CD14-positive monocyte (primary cell): ENCODE results near the gene XXYLT1. TPM values are rescaled to one million over a fixed set of nuclear protein-coding genes. Genes with fewer than 3 reads are reported as not detected.
A peak's percentile ranks its signal among the peaks of the same experiment; 100 is the strongest.
"Not testable (repeated sequence)": the region's sequence is repeated elsewhere in the genome, so short reads cannot be mapped to it uniquely, and the experiment has no call there.

Experiments
- DNase-seq, 3 donors: peaks; one replicate each; pipeline ENCODE4 v3.0.0-alpha.2; 2011 to 2022
- H2AFZ ChIP-seq: 2 replicates; pipeline ENCODE4 v1.6.0; 2012; ENCODE audit warnings: mild to moderate bottlenecking, low read depth, low read length, inconsistent platforms; ENCODE audit not compliant: insufficient read depth, poor library complexity, severe bottlenecking
- H3K27ac ChIP-seq, 2 donors: 1 replicate in 1 of 2; 2 replicates in 1 of 2; pipeline ENCODE4 v1.5.1; 2012 to 2013; ENCODE audit warnings: low read length in 2 of 2, control low read depth in 1 of 2, inconsistent platforms in 1 of 2, low read depth in 1 of 2, mild to moderate bottlenecking in 1 of 2
- H3K27me3 ChIP-seq, 2 donors: one replicate each; pipeline versions ENCODE4 v1.6.0 to v1.6.1; 2011 to 2013; ENCODE audit warnings: low read length in 2 of 2; ENCODE audit not compliant: control insufficient read depth in 2 of 2, insufficient read depth in 2 of 2
- H3K36me3 ChIP-seq, 2 donors: replicated peaks in 1 of 2; 1 replicate in 1 of 2; 2 replicates in 1 of 2; pipeline versions ENCODE4 v1.5.1 to v1.6.1; 2012 to 2013; ENCODE audit warnings: low read length in 2 of 2, control low read depth in 1 of 2, inconsistent platforms in 1 of 2, mild to moderate bottlenecking in 1 of 2; ENCODE audit not compliant: insufficient read depth in 2 of 2, control insufficient read depth in 1 of 2
- H3K4me1 ChIP-seq, 2 donors: 1 replicate in 1 of 2; 2 replicates in 1 of 2; pipeline versions ENCODE4 v1.5.1 to v1.6.1; 2012 to 2013; ENCODE audit warnings: low read length in 2 of 2, control low read depth in 1 of 2, inconsistent platforms in 1 of 2, mild to moderate bottlenecking in 1 of 2, moderate library complexity in 1 of 2; ENCODE audit not compliant: insufficient read depth in 2 of 2, control insufficient read depth in 1 of 2
- H3K4me2 ChIP-seq: replicated peaks from 2 replicates; pipeline ENCODE3; 2012; ENCODE audit warnings: low read length, moderate library complexity, mild to moderate bottlenecking; ENCODE audit not compliant: poor library complexity, severe bottlenecking; ENCODE audit errors: extremely low read depth
- H3K4me3 ChIP-seq, 3 experiments: fragments of 200-600 bp in 1 of 3; sonication (generic) in 1 of 3; replicated peaks in 1 of 3; 1 replicate in 2 of 3; 2 replicates in 1 of 3; pipeline ENCODE4 v1.5.1; 2011 to 2013; ENCODE audit warnings: low read length in 3 of 3, mild to moderate bottlenecking in 3 of 3, control low read depth in 2 of 3, low read depth in 2 of 3, inconsistent platforms in 1 of 3, moderate library complexity in 1 of 3
- H3K79me2 ChIP-seq: 2 replicates; pipeline ENCODE4 v1.6.0; 2012; ENCODE audit warnings: mild to moderate bottlenecking, control low read depth, inconsistent platforms, low read length, moderate library complexity; ENCODE audit not compliant: insufficient read depth
- H3K9ac ChIP-seq: 2 replicates; pipeline ENCODE4 v1.6.0; 2017; ENCODE audit warnings: low read length, mild to moderate bottlenecking; ENCODE audit not compliant: insufficient read depth, poor library complexity, severe bottlenecking
- H3K9me3 ChIP-seq, 2 donors: replicated peaks in 1 of 2; 1 replicate in 1 of 2; 2 replicates in 1 of 2; pipeline versions ENCODE4 v1.5.1 to v1.6.1; 2012 to 2013; ENCODE audit warnings: low read length in 2 of 2, control low read depth in 1 of 2; ENCODE audit not compliant: control insufficient read depth in 1 of 2, insufficient read depth in 1 of 2
- H4K20me1 ChIP-seq: 2 replicates; pipeline ENCODE4 v1.6.0; 2012; ENCODE audit warnings: mild to moderate bottlenecking, low read length, control low read depth, moderate library complexity; ENCODE audit not compliant: insufficient read depth
- H3K27ac Mint-ChIP-seq, 7 donors: one replicate each; pipeline ENCODE4 v1.8.0; 2020; ENCODE audit warnings: mild to moderate bottlenecking in 7 of 7, mixed read lengths in 7 of 7, moderate library complexity in 6 of 7, inconsistent platforms in 2 of 7
- H3K27me3 Mint-ChIP-seq, 3 donors: one replicate each; pipeline ENCODE4 v1.8.0; 2021 to 2022; ENCODE audit warnings: low read depth in 3 of 3, mild to moderate bottlenecking in 3 of 3, mixed read lengths in 3 of 3, moderate library complexity in 3 of 3, inconsistent platforms in 1 of 3
- H3K36me3 Mint-ChIP-seq, 2 donors: one replicate each; pipeline ENCODE4 v1.8.0; 2020; ENCODE audit warnings: mixed read lengths in 2 of 2, inconsistent platforms in 1 of 2, mild to moderate bottlenecking in 1 of 2
- H3K4me1 Mint-ChIP-seq: one replicate; pipeline ENCODE4 v1.8.0; 2020; ENCODE audit warnings: mild to moderate bottlenecking, mixed read lengths
- H3K4me3 Mint-ChIP-seq, 2 donors: one replicate each; pipeline ENCODE4 v1.8.0; 2020; ENCODE audit warnings: mild to moderate bottlenecking in 2 of 2, mixed read lengths in 2 of 2, moderate library complexity in 1 of 2
- H3K9me3 Mint-ChIP-seq, 7 donors: one replicate each; pipeline ENCODE4 v1.8.0; 2020 to 2022; ENCODE audit warnings: mixed read lengths in 7 of 7, mild to moderate bottlenecking in 6 of 7, moderate library complexity in 6 of 7, inconsistent platforms in 2 of 7
- CTCF ChIP-seq: fragments of 200-600 bp; IDR thresholded peaks from one replicate; pipeline ENCODE4 v1.8.0; 2022; ENCODE audit warnings: antibody characterized with exemption, mild to moderate bottlenecking
- WGBS: methylation state at CpG from one replicate; pipeline ENCODE4 v1.1.5; 2013; ENCODE audit warnings: missing lambda C conversion rate; ENCODE audit not compliant: insufficient coverage; 5-methylcytosine and 5-hydroxymethylcytosine counted together
- intact Hi-C, 2 donors: fragments of 100-400 bp; cut with micrococcal nuclease; formaldehyde crosslinking; loops; one replicate each; pipeline versions ENCODE4 v1.15.0 to v1.15.1; 2023
- polyA plus RNA-seq, 3 donors: library from polyadenylated mRNA; depleted of rRNA in 1 of 3; unstranded in 2 of 3; stranded (reverse) in 1 of 3; fragments of 300-500 nt in 2 of 3; fragments of >200 nt in 1 of 3; fragmentation: Illumina TruSeq in 2 of 3; gene quantifications; 1 replicate in 2 of 3; 2 replicates in 1 of 3; pipeline ENCODE4 v1.2.3, GENCODE V29; 2012 to 2021

The XXYLT1 gene
- polyA plus RNA-seq, 3 donors, result 11.8 to 13.5 (median 13.2) TPM

- Mint-ChIP-seq H3K4me3 (no peak overlapping the region), H3K27ac (peak overlapping the region in 5 of 7 donors; percentile 26 to 94 (median 77)), H3K9me3 (peaks cover 0 to 9% (median 3%) of the 10 kb centered on the region in 7 donors), H3K36me3 (peaks cover 0 to 4% of the 10 kb centered on the region in 2 donors), H3K27me3 (peaks cover 4 to 9% (median 9%) of the 10 kb centered on the region in 3 donors), H3K4me1 (peaks cover 40% of the 10 kb centered on the region)
- H3K4me2 ChIP-seq, result no peak overlapping the region
- intact Hi-C loops, result no loop called here
- H3K9ac ChIP-seq, result no peak overlapping the region
- peak overlapping the region; percentile 70 for H2AFZ ChIP-seq
- H3K4me1 ChIP-seq, result peaks cover 38 to 42% of the 10 kb centered on the region in 2 donors
- no peaks in the 10 kb centered on the region for H3K79me2 ChIP-seq
- no peak overlapping the region for H3K27ac ChIP-seq
- no peaks in the 10 kb centered on the region for H4K20me1 ChIP-seq
- no peaks in the 10 kb centered on the region for H3K27me3 ChIP-seq
- H3K9me3 ChIP-seq, result no peaks in the 10 kb centered on the region
- 95% methylated on average over 4 of the region's 7 CpGs for WGBS
- no peaks in the 10 kb centered on the region for H3K36me3 ChIP-seq
- H3K4me3 ChIP-seq, result no peak overlapping the region
- no peak for TF ChIP-seq CTCF
- DNase-seq, result no peak
These were observed 231.6 kb downstream of the XXYLT1 start for GRCh38 chr3:195039180-195039843.

GRCh38 chr3:195038161-195038560 lies 232.8 kb downstream of the XXYLT1 start:
- peaks cover 0 to 4% of the 10 kb centered on the region in 2 donors for H3K36me3 Mint-ChIP-seq
- intact Hi-C loops, result no loop called here
- WGBS, result 89% methylated on average over 4 of the region's 5 CpGs
- Histone ChIP-seq H3K4me3 (no peak overlapping the region), H3K9ac (no peak overlapping the region), H3K79me2 (no peaks in the 10 kb centered on the region), H3K4me1 (peaks cover 34 to 37% of the 10 kb centered on the region in 2 donors), H3K4me2 (no peak overlapping the region), H2AFZ (no peak overlapping the region), H3K9me3 (no peaks in the 10 kb centered on the region), H3K27me3 (no peaks in the 10 kb centered on the region), H3K36me3 (no peaks in the 10 kb centered on the region), H4K20me1 (no peaks in the 10 kb centered on the region), H3K27ac (no peak overlapping the region)
- peaks cover 0 to 9% (median 3%) of the 10 kb centered on the region in 7 donors for H3K9me3 Mint-ChIP-seq
- no peak for DNase-seq
- no peak overlapping the region for H3K27ac Mint-ChIP-seq
- peaks cover 40% of the 10 kb centered on the region for H3K4me1 Mint-ChIP-seq
- H3K4me3 Mint-ChIP-seq, result no peak overlapping the region
- TF ChIP-seq CTCF, result no peak
- H3K27me3 Mint-ChIP-seq, result peaks cover 4 to 8% (median 7%) of the 10 kb centered on the region in 3 donors

- H4K20me1 ChIP-seq, intact Hi-C loops, H3K36me3 ChIP-seq, H3K36me3 Mint-ChIP-seq, H3K4me3 ChIP-seq, H3K4me2 ChIP-seq, DNase-seq, H3K27me3 ChIP-seq, H3K27me3 Mint-ChIP-seq, H2AFZ ChIP-seq, H3K9ac ChIP-seq, H3K9me3 Mint-ChIP-seq, H3K79me2 ChIP-seq, H3K4me3 Mint-ChIP-seq, H3K27ac Mint-ChIP-seq, H3K9me3 ChIP-seq, H3K27ac ChIP-seq: not testable (repeated sequence)
- no CpG with 5 or more reads among the region's 3 CpGs for whole genome bisulfite sequencing
- peaks cover 34% of the 10 kb centered on the region for H3K4me1 Mint-ChIP-seq
- H3K4me1 ChIP-seq, result peaks cover 28 to 32% of the 10 kb centered on the region in 2 donors
These were observed 233.4 kb downstream of the XXYLT1 start for GRCh38 chr3:195037586-195037985.
